HG03139 (cell line): Measurements from ENCODE around the gene HSP90B1.

Source experiments
- ATAC-seq: cut with Tn5 transposase; IDR thresholded peaks from one replicate; pipeline ENCODE4 v1.9.1; 2021; ENCODE audit not compliant: unreplicated experiment

The HSP90B1 gene

GRCh38 chr12:103929046-103929783 lies 995 bp upstream of the HSP90B1 start:
- peak; percentile 18 for ATAC-seq

GRCh38 chr12:103929784-103930033 lies 501 bp upstream of the HSP90B1 start:
- no peak for ATAC-seq

- ATAC-seq = no peak
Measured at GRCh38 chr12:103930787-103931735, 851 bp downstream of the HSP90B1 start.

GRCh38 chr12:103933237-103933636 lies 3.0 kb downstream of the HSP90B1 start:
- ATAC-seq = no peak

- ATAC-seq = no peak
Measured at GRCh38 chr12:103936679-103937078, 6.5 kb downstream of the HSP90B1 start.

- no peak for ATAC-seq
Measured at GRCh38 chr12:103944964-103945363, 14.8 kb downstream of the HSP90B1 start.

GRCh38 chr12:103947871-103948555 lies 17.8 kb downstream of the HSP90B1 start:
- no peak for ATAC-seq

GRCh38 chr12:103948746-103949406 lies 18.7 kb downstream of the HSP90B1 start:
- no peak for ATAC-seq

GRCh38 chr12:103952497-103952896 lies 22.3 kb downstream of the HSP90B1 start:
- ATAC-seq = no peak

- no peak for ATAC-seq
Measured at GRCh38 chr12:103955811-103956508, 25.8 kb downstream of the HSP90B1 start.

- ATAC-seq = peak; percentile 21
Measured at GRCh38 chr12:103956509-103957027, 26.4 kb downstream of the HSP90B1 start.

GRCh38 chr12:103957865-103958388 lies 27.7 kb downstream of the HSP90B1 start:
- ATAC-seq = no peak

- ATAC-seq = no peak
Measured at GRCh38 chr12:103958621-103959020, 28.4 kb downstream of the HSP90B1 start.

- ATAC-seq = no peak
Measured at GRCh38 chr12:103960616-103961227, 30.5 kb downstream of the HSP90B1 start.

GRCh38 chr12:103962493-103962892 lies 32.3 kb downstream of the HSP90B1 start:
- ATAC-seq = no peak

- ATAC-seq = no peak
Measured at GRCh38 chr12:103964805-103965204, 34.6 kb downstream of the HSP90B1 start.

- ATAC-seq = no peak
Measured at GRCh38 chr12:103965255-103965589, 35.0 kb downstream of the HSP90B1 start.

- peak; percentile 89 for ATAC-seq
Measured at GRCh38 chr12:103965590-103966504, 35.6 kb downstream of the HSP90B1 start, which contains the start of gene TDG. TSS of gene TDG (plus strand) at chr12:103965872. CDS start at chr12:103966038, 166 bp downstream.

- no peak for ATAC-seq
Measured at GRCh38 chr12:103966736-103967135, 36.5 kb downstream of the HSP90B1 start.
